Osteoblast (primary cell): ENCODE data around the gene SCLY. TPM values are rescaled to one million over a fixed set of nuclear protein-coding genes. Genes with fewer than 3 reads are reported as not detected.

Experiments used
- DNase-seq: peaks from one replicate; pipeline ENCODE4 v3.0.0; 2011; ENCODE audit warnings: low spot score, mixed read lengths; ENCODE audit not compliant: insufficient read length; ENCODE audit errors: missing footprints
- H2AFZ ChIP-seq: 2 replicates; pipeline ENCODE4 v1.6.0; 2011; ENCODE audit warnings: mild to moderate bottlenecking, low read length
- H3K27ac ChIP-seq: 2 replicates; pipeline ENCODE4 v1.5.1; 2011; ENCODE audit warnings: mild to moderate bottlenecking, low read depth, low read length, moderate library complexity
- H3K27me3 ChIP-seq: 2 replicates; pipeline ENCODE4 v1.6.0; 2012; ENCODE audit warnings: mild to moderate bottlenecking, control low read depth, inconsistent platforms, low read length, moderate library complexity; ENCODE audit not compliant: insufficient read depth
- H3K36me3 ChIP-seq: 2 replicates; pipeline ENCODE4 v1.5.1; 2011; ENCODE audit warnings: mild to moderate bottlenecking, low read length, control low read depth, moderate library complexity; ENCODE audit not compliant: insufficient read depth
- H3K4me1 ChIP-seq: 2 replicates; pipeline ENCODE4 v1.5.1; 2011; ENCODE audit warnings: mild to moderate bottlenecking, low read length, control low read depth, moderate library complexity; ENCODE audit not compliant: insufficient read depth
- H3K4me2 ChIP-seq: 2 replicates; pipeline ENCODE4 v1.6.0; 2011; ENCODE audit warnings: mild to moderate bottlenecking, low read length; ENCODE audit not compliant: insufficient read depth
- H3K4me3 ChIP-seq: fragments of 200-600 bp; sonication (generic); 3 replicates; pipeline ENCODE4 v1.5.1; 2012; ENCODE audit warnings: mild to moderate bottlenecking, low read length, inconsistent platforms; ENCODE audit not compliant: insufficient read depth
- H3K79me2 ChIP-seq: 2 replicates; pipeline ENCODE4 v1.6.0; 2012; ENCODE audit warnings: mild to moderate bottlenecking, low read length, control low read depth, inconsistent platforms; ENCODE audit not compliant: insufficient read depth
- H3K9me3 ChIP-seq: 2 replicates; pipeline ENCODE4 v1.5.1; 2011; ENCODE audit warnings: low read depth, low read length, control low read depth
- H4K20me1 ChIP-seq: 2 replicates; pipeline ENCODE4 v1.6.0; 2012; ENCODE audit warnings: mild to moderate bottlenecking, low read length, control low read depth; ENCODE audit not compliant: insufficient read depth
- total RNA-seq: library from RNA; depleted of rRNA; stranded (reverse); fragments of >200 nt; gene quantifications from 2 replicates; pipeline ENCODE4 v1.2.3, GENCODE V29; 2012
- TF ChIP-seq, protein P1 (sequence below): IDR thresholded peaks from 2 replicates; pipeline ENCODE4 v1.5.1; 2011; ENCODE audit warnings: mild to moderate bottlenecking, low read depth, low read length, moderate library complexity; ENCODE audit errors: extremely low read depth

The SCLY gene
- total RNA-seq, 1 donor, result 11.6 TPM

GRCh38 chr2:238085899-238086298 lies 25.1 kb downstream of the SCLY start:
- Histone ChIP-seq H2AFZ (no peak overlapping the region), H3K79me2 (no peaks in the 10 kb centered on the region), H3K4me2 (no peak overlapping the region), H3K36me3 (peaks cover 14% of the 10 kb centered on the region), H3K27ac (no peak overlapping the region), H4K20me1 (no peaks in the 10 kb centered on the region), H3K4me3 (no peak overlapping the region), H3K27me3 (no peaks in the 10 kb centered on the region), H3K9me3 (no peaks in the 10 kb centered on the region), H3K4me1 (no peaks in the 10 kb centered on the region)
- TF ChIP-seq, protein P1, sequence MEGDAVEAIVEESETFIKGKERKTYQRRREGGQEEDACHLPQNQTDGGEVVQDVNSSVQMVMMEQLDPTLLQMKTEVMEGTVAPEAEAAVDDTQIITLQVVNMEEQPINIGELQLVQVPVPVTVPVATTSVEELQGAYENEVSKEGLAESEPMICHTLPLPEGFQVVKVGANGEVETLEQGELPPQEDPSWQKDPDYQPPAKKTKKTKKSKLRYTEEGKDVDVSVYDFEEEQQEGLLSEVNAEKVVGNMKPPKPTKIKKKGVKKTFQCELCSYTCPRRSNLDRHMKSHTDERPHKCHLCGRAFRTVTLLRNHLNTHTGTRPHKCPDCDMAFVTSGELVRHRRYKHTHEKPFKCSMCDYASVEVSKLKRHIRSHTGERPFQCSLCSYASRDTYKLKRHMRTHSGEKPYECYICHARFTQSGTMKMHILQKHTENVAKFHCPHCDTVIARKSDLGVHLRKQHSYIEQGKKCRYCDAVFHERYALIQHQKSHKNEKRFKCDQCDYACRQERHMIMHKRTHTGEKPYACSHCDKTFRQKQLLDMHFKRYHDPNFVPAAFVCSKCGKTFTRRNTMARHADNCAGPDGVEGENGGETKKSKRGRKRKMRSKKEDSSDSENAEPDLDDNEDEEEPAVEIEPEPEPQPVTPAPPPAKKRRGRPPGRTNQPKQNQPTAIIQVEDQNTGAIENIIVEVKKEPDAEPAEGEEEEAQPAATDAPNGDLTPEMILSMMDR, result no peak
- DNase-seq, result no peak

- Histone ChIP-seq H3K4me2 (no peak overlapping the region), H3K4me1 (no peaks in the 10 kb centered on the region), H3K27ac (no peak overlapping the region), H4K20me1 (no peaks in the 10 kb centered on the region), H3K36me3 (peaks cover 14% of the 10 kb centered on the region), H3K4me3 (no peak overlapping the region), H3K79me2 (no peaks in the 10 kb centered on the region), H3K27me3 (no peaks in the 10 kb centered on the region), H2AFZ (no peak overlapping the region), H3K9me3 (no peaks in the 10 kb centered on the region)
- DNase-seq, result no peak
- TF ChIP-seq, protein P1, result no peak
Measured at GRCh38 chr2:238087211-238087610, 26.4 kb downstream of the SCLY start.

GRCh38 chr2:238090887-238091286 lies 30.1 kb downstream of the SCLY start:
- Histone ChIP-seq H3K4me3 (no peak overlapping the region), H3K9me3 (no peaks in the 10 kb centered on the region), H3K4me2 (no peak overlapping the region), H3K4me1 (no peaks in the 10 kb centered on the region), H3K27ac (no peak overlapping the region), H4K20me1 (no peaks in the 10 kb centered on the region), H3K36me3 (no peaks in the 10 kb centered on the region), H2AFZ (no peak overlapping the region), H3K79me2 (no peaks in the 10 kb centered on the region), H3K27me3 (no peaks in the 10 kb centered on the region)
- peak; percentile 22 for DNase-seq
- TF ChIP-seq, protein P1, result no peak

DNA sequence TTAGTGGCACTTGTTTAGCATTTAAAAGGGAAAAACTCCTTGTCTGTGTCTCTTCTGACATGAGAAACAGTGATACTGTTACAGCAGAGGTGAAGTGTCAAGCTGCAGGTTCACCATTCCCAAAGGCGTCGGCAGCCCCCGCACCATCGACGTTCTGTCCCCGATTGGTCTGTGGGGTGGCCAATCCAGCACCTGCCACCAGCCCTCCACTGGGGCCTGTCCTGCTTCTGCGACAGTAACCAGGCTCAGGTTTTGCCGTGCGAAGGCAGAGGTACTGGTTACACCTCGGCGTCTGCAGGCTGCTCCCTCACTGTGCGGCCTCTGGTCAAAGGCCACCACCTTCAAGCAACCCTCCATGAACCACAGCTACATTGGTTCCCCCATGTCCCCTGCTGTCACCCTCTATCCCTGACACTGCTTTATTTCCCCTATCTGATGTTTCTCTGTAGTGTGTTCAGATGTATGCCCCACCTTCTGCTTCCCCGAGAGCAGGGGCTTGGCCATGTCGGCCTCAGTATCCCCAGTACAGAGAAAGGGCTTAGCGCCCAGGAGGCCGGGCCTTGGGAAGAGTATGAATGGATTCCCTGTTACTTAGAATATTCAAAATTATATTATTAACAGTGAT lies 30.7 kb downstream of the SCLY start:
- Histone ChIP-seq H3K79me2 (no peaks in the 10 kb centered on the region), H3K4me1 (no peaks in the 10 kb centered on the region), H3K4me3 (no peak overlapping the region), H3K4me2 (no peak overlapping the region), H3K9me3 (no peaks in the 10 kb centered on the region), H2AFZ (no peak overlapping the region), H3K27me3 (no peaks in the 10 kb centered on the region), H3K36me3 (no peaks in the 10 kb centered on the region), H4K20me1 (no peaks in the 10 kb centered on the region), H3K27ac (no peak overlapping the region)
- DNase-seq, result peak; percentile 39
- TF ChIP-seq, protein P1, result no peak
